HepG2 (cell line): ENCODE data around the gene C1QTNF1.

Experiments
- MBD4 ChIP-seq: IDR thresholded peaks from 2 replicates; pipeline ENCODE4 v1.6.1; 2012; ENCODE audit warnings: low read length, inconsistent platforms, borderline replicate concordance
- PHB2 ChIP-seq: fragments of 450-650 bp; IDR thresholded peaks from 2 replicates; pipeline ENCODE4 v1.6.1; 2018; ENCODE audit not compliant: partially characterized antibody
- ZNF274 ChIP-seq: sonication (generic); formaldehyde crosslinking; IDR thresholded peaks from 2 replicates; pipeline ENCODE4 v1.5.1; 2020; ENCODE audit warnings: mild to moderate bottlenecking, missing genetic modification reagents

- TF ChIP-seq PHB2 (no peak), MBD4 (no peak), ZNF274 (CRISPR knock-in tag) (no peak)
Measured at GRCh38 chr17:79062691-79063090, 38.7 kb downstream of the C1QTNF1 start.
